ENCODE data around the gene TOP1. TPM values are rescaled to one million over a fixed set of nuclear protein-coding genes. Genes with fewer than 3 reads are reported as not detected.

TOP1 gene
- total RNA-seq, 4 donors from 2014 or later = 9.4 to 13.6 (median 12.2) TPM

GRCh38 chr20:41154436-41155176 is 126.0 kb downstream of the TOP1 start:
- no peak for ATAC-seq
- H3K27me3 ChIP-seq = no peaks in the 10 kb centered on the region
- peaks cover 53 to 65% of the 10 kb centered on the region in 2 donors for H3K4me1 ChIP-seq
- H3K9me3 ChIP-seq = no peaks in the 10 kb centered on the region
- H3K4me3 ChIP-seq = no peak overlapping the region
- intact Hi-C loops (cut with DNase I; ENCODE audit: low total_unique reads) = no loop called here
- no peak for TF ChIP-seq POLR2A (IDR thresholded peaks at IDR 0.05)
- TF ChIP-seq CTCF (IDR thresholded peaks at IDR 0.05 in 4 of 5, conservative IDR thresholded peaks at IDR 0.05 in 1 of 5) = no peak
- in situ Hi-C loops (cut with MboI; ENCODE audit: low sequenced_read_pairs in 4 of 4) = no loop called here
- no peaks in the 10 kb centered on the region for H3K36me3 ChIP-seq
- DNase-seq = no peak
- peak overlapping the region; percentile 17 to 59 (median 42) for H3K27ac ChIP-seq

GRCh38 chr20:41155261-41155660 is 126.6 kb downstream of the TOP1 start:
- H3K36me3 ChIP-seq = peaks cover 0 to 5% of the 10 kb centered on the region in 2 donors
- intact Hi-C loops (cut with DNase I; ENCODE audit: low total_unique reads) (no loop called here), in situ Hi-C loops (cut with MboI; ENCODE audit: low sequenced_read_pairs in 4 of 4) (no loop called here)
- no peaks in the 10 kb centered on the region for H3K27me3 ChIP-seq
- TF ChIP-seq CTCF (IDR thresholded peaks at IDR 0.05 in 4 of 5, conservative IDR thresholded peaks at IDR 0.05 in 1 of 5) = no peak
- TF ChIP-seq POLR2A (IDR thresholded peaks at IDR 0.05) = no peak
- ATAC-seq (peak in 1 of 2 donors; percentile 45), DNase-seq (no peak)
- no peak overlapping the region for H3K4me3 ChIP-seq
- peak overlapping the region; percentile 17 to 59 (median 30) for H3K27ac ChIP-seq
- peaks cover 50 to 62% of the 10 kb centered on the region in 2 donors for H3K4me1 ChIP-seq
- no peaks in the 10 kb centered on the region for H3K9me3 ChIP-seq

- no peaks in the 10 kb centered on the region for H3K27me3 ChIP-seq
- H3K36me3 ChIP-seq = peaks cover 0 to 14% of the 10 kb centered on the region in 2 donors
- ATAC-seq (no peak), DNase-seq (no peak)
- H3K4me3 ChIP-seq = no peak overlapping the region
- in situ Hi-C loops (cut with MboI; ENCODE audit: low sequenced_read_pairs in 4 of 4) (no loop called here), intact Hi-C loops (cut with DNase I; ENCODE audit: low total_unique reads) (no loop called here)
- TF ChIP-seq POLR2A (IDR thresholded peaks at IDR 0.05) (no peak), CTCF (IDR thresholded peaks at IDR 0.05 in 4 of 5, conservative IDR thresholded peaks at IDR 0.05 in 1 of 5) (no peak)
- H3K9me3 ChIP-seq = no peaks in the 10 kb centered on the region
- H3K4me1 ChIP-seq = peaks cover 42 to 43% of the 10 kb centered on the region in 2 donors
- no peak overlapping the region for H3K27ac ChIP-seq
Measured at GRCh38 chr20:41158082-41158625, 129.5 kb downstream of the TOP1 start.

- DNase-seq = no peak
- Histone ChIP-seq H3K27me3 (no peaks in the 10 kb centered on the region), H3K9me3 (no peaks in the 10 kb centered on the region), H3K27ac (peak overlapping the region in 2 of 4 donors; percentile 8 to 23), H3K4me3 (no peak overlapping the region), H3K4me1 (peaks cover 30% of the 10 kb centered on the region in 2 donors), H3K36me3 (peaks cover 0 to 28% of the 10 kb centered on the region in 2 donors)
- intact Hi-C loops (cut with DNase I; ENCODE audit: low total_unique reads) (no loop called here), in situ Hi-C loops (cut with MboI; ENCODE audit: low sequenced_read_pairs in 4 of 4) (no loop called here)
- TF ChIP-seq CTCF (IDR thresholded peaks at IDR 0.05 in 4 of 5, conservative IDR thresholded peaks at IDR 0.05 in 1 of 5) = no peak
- TF ChIP-seq POLR2A (IDR thresholded peaks at IDR 0.05) = no peak
- no peak for ATAC-seq
Measured at GRCh38 chr20:41159547-41159946, 130.9 kb downstream of the TOP1 start.
